GM19099 (cell line): ENCODE results near the gene FLRT1.

ENCODE experiments used
- POLR2A ChIP-seq: IDR thresholded peaks from 3 replicates; pipeline ENCODE4 v1.6.1; 2011; ENCODE audit warnings: low read depth; ENCODE audit not compliant: insufficient read length; ENCODE audit errors: extremely low read depth

FLRT1 gene

DNA sequence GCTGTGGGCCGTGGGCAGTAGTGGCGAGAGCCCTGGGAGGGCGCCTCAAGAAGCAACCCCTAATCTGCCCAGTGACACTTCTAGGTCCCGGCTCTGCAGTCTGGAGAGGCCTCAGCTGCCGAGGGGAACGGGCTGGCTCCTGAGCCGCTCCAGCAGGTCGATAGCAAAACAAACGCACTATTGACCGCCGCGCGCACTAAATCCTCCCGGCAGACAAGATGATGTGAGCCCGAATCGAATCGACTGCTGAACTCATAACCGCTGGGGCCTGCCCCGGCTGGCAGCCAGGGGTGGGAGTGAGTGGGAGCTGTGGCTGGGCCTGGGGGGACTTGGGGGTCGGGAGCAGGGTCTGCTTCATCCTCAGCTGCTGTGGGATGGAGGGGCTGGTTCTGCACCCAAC lies 36.1 kb downstream of the FLRT1 start:
- no peak for TF ChIP-seq POLR2A

DNA sequence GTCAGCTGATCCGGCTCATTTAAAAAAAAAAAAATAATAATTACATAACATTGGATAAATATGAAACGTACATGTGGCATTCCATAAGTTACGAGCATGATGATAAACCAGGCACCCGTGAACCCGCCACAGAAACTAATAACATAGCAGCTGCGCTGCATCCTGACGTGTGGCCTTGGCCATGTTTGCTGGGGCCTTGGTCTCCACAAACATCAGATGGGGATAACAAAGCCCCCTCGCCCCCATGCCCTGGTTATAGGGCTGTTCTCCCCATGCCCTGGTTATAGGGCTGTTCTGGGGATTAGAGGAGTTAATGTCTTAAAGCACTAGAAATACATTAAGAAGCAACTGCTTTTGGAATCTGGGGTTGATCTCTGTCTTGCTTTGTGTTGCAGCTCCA lies 36.7 kb downstream of the FLRT1 start:
- TF ChIP-seq POLR2A: no peak

DNA sequence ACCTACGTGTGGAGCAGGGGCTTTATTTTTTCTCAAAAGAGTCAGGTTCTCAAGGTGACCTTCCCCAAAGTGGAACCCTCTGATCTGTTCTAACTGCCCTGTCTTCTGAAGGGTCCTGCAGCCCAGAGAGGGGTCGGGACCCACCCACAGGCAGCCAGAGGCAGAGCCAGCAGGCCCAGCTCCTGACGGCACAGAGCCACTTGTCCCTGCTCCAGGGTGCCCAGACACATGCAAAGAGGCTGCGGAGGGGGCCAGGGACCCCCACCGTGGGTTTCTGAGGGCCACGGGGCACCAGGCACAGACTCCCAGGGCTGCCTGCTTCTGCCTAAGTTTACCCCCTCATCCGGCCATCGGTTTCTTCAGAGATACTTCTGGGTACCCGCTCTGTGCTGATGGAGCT lies 37.1 kb downstream of the FLRT1 start:
- TF ChIP-seq POLR2A: no peak

DNA sequence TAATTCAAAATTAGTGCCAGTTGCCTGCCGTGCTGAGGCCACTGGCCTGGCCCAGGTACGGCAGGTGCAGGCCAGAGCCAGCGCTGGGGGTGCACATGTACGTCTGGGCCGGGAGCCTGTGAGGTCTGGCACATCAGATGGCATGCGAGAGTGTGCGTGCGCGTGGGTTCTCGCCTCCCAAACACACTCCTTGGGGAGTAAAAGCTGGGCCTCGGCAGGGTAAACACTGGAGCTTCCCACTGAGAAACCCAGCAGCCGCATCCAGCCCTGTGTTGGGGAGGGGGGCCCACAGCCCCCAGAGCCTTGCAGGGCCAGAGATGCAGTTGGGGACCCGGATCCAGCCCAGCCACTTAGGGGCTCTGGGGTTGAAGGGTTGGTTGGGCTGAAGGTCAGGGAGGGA lies 37.8 kb downstream of the FLRT1 start:
- no peak for TF ChIP-seq POLR2A

DNA sequence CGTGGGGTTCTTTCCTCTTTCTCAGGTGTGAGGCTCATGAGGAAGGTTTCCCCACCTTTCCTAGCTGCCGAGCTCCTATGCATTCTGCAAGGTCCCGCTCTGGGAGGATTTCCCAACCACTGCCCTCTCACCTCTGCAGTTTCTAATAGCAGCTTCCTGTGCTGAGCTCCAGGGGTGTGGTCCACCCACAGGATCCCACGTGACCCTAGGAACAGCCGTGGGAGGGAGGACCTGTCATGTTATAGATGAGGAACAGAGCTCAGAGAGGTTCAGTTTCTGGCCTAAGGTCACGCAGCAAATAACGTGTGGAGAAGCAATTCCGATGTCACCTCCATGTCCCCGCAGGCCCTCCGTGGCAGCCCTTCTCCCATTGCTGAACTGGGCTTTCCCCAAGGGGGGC lies 38.5 kb downstream of the FLRT1 start:
- TF ChIP-seq POLR2A: no peak

DNA sequence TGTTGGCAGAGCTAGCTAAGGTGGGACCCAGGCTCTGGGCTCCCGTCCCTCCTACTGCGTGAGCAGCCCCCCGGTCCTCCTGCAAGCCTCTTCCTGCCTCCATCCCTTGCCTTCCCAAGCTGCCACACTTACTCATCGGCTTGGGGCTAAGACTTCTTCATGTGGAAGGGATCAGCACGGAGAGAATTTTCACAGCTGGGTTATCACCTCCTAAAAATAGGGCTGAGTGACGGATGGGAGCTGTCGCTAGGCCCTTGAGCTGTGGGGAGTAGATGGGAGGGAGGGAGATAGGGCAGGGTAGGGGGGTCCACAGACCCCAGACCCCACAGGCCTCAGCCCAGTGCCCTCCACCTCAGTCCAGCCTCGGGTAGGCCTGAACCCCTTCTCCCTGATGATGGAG lies 41.0 kb downstream of the FLRT1 start:
- TF ChIP-seq POLR2A: no peak

DNA sequence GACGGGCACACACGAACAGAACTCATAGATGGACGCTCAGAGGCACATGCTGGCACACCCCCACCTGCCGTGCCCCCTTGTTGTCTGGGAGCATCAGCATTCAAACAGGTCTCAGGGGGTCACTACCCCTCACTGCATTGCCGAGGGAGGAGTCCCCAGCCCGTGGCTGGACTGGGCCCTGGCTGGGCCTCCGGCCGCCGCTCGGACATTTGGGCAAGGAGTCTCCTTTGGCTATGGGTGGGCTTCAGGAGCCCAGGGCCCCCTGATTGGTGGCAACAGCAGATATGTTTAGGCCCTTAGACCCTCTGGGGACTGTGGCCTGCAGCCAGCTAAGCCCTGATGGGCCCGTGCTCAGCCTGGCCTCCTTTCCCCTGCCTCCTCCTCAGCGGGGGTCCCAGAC lies 41.9 kb downstream of the FLRT1 start:
- no peak for TF ChIP-seq POLR2A

DNA sequence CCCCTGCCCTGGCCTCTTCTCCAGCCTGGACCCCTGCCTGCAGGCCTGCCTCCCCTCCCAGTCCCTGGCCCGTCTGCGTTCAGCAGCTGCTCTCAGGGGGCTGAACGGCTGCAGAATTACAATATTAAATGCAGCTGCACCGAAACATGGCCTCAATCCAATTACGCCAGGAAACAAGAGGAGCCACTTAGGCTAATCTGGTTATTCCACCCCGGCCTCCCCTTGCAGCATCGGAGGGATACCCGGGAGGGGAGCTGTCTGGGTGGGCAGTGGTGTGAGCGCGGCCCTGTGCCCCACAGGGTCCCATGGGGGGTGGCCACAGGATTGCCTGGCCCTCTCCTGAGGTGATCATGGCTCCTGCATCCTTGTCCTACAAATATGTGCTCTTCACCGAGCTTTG lies 42.6 kb downstream of the FLRT1 start:
- TF ChIP-seq POLR2A: no peak

DNA sequence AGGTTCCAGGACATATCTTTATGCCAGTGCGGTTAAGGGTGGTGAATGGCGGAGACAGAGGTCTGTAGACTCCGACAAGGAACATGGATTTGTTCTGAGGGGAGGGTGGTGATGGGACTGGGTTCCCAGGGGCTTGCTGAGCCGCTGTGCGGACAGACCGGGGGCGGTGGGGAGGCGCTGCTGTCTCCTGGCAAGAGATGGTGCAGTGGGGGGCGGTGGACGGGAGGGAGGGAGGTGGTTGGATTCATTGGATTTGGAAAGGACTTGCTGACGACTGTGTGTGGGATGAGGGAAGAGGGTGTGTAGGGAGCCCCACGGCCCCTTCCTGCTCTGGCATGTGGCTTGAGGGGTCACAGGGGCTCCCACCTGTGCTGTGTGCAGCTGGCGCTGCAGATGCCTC lies 43.2 kb downstream of the FLRT1 start:
- no peak for TF ChIP-seq POLR2A

DNA sequence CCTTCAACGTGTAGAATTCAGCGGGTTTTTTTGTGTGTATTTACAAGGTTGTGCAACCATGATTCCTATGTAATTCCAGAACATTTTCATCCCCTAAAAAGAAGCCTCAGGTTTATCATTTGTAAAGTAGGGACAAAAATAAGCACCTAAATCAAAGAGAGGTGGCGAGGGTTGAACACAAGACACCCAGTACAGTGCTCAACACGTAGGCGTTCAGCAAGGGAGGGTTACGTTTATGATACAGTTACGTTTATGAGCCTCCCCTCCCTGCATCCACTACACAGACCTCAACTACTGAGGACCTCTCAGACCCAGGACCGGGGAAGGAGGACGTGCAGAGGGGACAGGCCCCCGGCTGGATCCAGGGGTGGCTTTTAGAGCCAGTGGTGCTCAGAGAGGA lies 44.7 kb downstream of the FLRT1 start:
- no peak for TF ChIP-seq POLR2A

DNA sequence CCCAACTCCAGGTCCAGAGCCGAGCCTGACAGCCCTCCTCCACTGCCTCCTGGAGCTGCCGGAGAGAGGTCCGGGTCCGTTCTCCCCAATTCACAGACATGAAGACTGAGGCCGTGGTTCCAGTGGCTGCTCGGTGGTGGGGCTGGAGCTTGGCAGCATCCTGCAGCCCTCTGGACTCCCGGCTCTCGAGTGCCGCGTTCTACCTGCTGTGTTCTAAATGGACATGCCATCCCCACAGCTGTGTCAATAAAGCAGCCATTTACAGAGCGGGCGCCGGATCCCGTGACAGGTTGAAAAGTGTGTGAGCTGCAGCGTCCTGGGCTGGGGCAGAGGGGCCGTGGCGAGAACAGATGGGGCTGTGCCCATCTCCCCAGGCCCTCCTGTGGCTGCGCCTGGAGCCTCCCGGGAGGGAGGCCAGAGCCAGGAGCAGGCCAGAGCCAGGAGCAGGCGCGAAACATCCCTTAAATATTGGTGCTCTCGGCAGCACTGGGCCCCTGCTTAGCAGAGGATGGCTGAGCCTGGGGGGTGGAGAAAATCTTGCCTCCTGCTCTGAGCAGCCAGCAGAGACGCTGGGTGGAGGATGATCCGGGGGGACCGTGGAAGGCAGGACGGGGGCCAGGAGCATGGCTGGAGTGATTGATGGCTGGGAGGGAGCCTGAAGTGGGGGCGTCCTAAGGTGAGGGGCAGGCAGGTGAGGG lies 46.2 kb downstream of the FLRT1 start:
- no peak for TF ChIP-seq POLR2A

DNA sequence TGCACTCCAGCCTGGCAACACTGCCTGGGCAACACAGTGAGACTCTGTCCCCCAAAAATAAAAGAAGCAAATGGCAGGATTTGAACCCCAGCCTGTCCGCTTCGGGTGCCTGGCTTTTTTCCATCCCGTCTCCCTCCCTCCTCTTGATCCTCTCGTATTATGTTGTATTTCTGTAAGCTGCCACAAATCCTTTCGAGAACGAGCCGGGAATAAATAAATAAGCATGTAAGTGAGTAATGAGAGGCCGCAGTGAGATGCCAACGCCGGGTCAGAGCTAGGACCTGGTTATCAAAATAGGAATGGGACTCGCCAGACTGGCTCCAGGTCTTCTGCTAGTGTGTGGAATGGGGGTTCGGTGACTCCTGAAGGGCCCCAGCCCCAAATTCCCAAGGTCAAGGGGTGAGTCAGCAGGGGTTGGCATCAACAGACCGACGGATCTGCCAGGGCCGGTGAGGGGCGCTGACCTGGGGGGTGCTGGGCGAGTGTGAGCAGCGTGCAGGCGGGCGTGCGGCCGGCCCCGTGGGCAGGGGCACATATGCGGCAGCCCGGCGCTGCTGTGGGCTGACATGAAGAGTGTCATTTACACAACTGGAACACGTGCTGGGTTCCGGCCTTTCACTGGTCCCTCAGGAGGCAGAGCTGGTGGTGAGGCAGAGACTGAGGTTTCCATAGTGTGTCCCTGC lies 47.8 kb downstream of the FLRT1 start:
- TF ChIP-seq POLR2A: no peak

DNA sequence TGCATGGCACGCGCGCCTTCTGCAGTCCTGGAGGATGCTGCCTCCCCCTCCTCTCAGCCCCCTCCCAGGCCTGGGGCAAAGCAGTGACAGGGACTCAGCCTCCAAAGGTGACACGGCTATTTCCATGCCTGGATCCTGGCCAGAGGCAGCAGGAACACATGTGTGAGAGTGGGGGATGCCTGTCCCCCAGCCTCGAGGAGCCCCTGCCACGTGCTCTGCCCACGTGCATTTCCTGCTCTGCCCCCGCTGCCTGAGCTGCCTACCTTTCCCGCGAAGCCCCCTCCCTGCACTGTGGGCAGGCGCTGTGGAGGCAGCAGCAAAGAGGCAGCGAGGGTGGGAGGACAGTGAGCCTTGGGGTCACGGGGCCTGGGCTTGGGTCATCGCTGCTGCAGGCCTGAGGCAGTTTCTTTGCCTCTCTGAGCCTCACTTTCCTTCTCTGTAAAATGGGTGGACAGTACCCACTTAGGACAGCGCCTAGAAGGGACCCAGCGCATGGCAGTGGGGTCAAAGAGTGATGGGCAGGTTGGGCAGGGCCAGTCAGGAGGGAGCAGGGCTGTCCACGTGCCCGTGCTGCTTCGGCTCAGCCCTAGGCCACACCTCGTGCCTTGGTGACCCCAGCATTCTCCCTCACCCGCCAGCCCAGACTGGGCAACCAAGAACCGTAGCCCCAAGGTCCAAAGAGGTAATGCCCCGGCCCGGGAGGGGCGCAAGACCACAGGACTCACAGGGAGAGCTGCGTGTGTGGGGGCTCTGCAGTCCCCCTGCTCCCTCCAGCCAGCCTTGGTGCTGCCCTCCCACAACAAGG lies 48.6 kb downstream of the FLRT1 start:
- TF ChIP-seq POLR2A: no peak

DNA sequence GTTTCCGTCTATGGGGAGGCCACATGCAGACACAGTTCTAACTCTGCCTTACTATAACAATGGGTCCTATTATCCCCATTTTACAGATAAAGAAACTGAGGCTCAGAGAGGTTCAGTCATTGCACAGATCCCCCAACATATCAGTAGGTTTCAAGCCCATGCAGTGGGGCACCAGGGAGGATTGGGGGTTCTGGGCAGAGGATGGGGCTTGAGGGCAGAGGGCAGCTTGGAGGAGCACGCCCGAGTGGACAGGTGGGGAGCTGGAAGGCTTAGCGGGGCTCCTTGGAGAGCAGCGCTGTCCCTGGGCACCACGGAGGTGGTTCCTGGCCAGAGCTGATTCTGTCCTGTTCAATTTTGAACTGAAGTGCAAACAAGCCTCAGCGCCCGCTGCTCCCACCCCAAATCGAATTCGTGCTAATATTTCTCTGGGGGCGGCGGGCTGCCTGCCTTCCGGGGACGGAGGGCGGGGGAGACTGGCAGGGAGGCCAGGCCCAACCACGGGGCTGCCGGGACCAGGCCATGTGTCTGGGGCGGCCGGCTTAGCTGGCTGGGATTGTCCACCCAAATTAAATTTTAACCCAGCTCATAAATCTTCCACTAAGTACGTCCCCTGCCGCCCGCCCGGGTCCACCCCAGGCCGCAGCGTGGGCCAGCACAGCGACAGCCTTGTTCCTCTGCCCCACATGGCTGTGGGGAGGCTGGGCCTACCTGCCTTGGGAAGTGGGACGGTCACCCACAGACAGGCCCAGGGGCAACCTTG lies 49.4 kb downstream of the FLRT1 start:
- TF ChIP-seq POLR2A: no peak
